Measurements from ENCODE around the gene ASB14. TPM values are rescaled to one million over a fixed set of nuclear protein-coding genes. Genes with fewer than 3 reads are reported as not detected.
A peak's percentile ranks its signal among the peaks of the same experiment; 100 is the strongest.

ASB14 gene
- total RNA-seq, 2 experiments from 2014 or later: not detected

- CTCF ChIA-PET: no interaction called here
- Mint-ChIP-seq H3K4me3 (no peak overlapping the region), H3K36me3 (ENCODE audit: low read depth) (peaks cover 28% of the 10 kb centered on the region), H3K27me3 (no peaks in the 10 kb centered on the region), H3K27ac (no peak overlapping the region), H3K9me3 (no peaks in the 10 kb centered on the region), H3K4me1 (peaks cover 11% of the 10 kb centered on the region)
- no peak for DNase-seq
- POLR2A ChIA-PET: no interaction called here
Observed at GRCh38 chr3:57234613-57235575, 57.6 kb downstream of the ASB14 start.

- no peak for DNase-seq
- H3K36me3 Mint-ChIP-seq (ENCODE audit: low read depth): peaks cover 19% of the 10 kb centered on the region
- H3K9me3 Mint-ChIP-seq: no peaks in the 10 kb centered on the region
- CTCF ChIA-PET: no interaction called here
- no peak overlapping the region for H3K27ac Mint-ChIP-seq
- peaks cover 21% of the 10 kb centered on the region for H3K4me1 Mint-ChIP-seq
- no peak overlapping the region for H3K4me3 Mint-ChIP-seq
- POLR2A ChIA-PET: interaction anchor here (1.0 kb wide), 1 partner anchor 322 kb away, joined by 3 read pairs; the partner anchor contains the start of gene PDE12
- no peaks in the 10 kb centered on the region for H3K27me3 Mint-ChIP-seq
Observed at GRCh38 chr3:57233799-57234198, 58.7 kb downstream of the ASB14 start.

DNA sequence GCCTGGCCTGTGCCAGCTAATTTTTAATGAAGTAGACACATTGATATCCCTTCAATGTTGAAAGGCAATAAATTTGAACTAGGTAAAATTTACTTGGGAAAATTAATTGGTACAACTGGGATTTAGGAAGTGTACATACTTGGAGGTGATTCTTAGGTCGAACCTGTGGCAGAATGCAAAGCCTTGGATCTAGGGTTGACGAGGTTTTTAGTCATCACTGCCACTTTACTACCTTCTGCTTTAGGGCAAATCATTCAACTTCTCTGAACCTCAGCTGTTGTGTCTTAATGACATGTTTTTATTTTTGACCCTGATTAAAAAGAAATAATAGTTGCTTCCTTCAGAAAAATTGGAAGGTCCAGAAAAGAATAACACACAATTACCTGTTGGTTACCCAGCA lies 62.5 kb downstream of the ASB14 start:
- H3K9me3 Mint-ChIP-seq: no peaks in the 10 kb centered on the region
- H3K27me3 Mint-ChIP-seq: no peaks in the 10 kb centered on the region
- H3K4me3 Mint-ChIP-seq: no peak overlapping the region
- no peak for DNase-seq
- ChIA-PET CTCF (no interaction called here), POLR2A (no interaction called here)
- H3K27ac Mint-ChIP-seq: no peak overlapping the region
- peaks cover 36% of the 10 kb centered on the region for H3K4me1 Mint-ChIP-seq
- peaks cover 9% of the 10 kb centered on the region for H3K36me3 Mint-ChIP-seq (ENCODE audit: low read depth)

DNA sequence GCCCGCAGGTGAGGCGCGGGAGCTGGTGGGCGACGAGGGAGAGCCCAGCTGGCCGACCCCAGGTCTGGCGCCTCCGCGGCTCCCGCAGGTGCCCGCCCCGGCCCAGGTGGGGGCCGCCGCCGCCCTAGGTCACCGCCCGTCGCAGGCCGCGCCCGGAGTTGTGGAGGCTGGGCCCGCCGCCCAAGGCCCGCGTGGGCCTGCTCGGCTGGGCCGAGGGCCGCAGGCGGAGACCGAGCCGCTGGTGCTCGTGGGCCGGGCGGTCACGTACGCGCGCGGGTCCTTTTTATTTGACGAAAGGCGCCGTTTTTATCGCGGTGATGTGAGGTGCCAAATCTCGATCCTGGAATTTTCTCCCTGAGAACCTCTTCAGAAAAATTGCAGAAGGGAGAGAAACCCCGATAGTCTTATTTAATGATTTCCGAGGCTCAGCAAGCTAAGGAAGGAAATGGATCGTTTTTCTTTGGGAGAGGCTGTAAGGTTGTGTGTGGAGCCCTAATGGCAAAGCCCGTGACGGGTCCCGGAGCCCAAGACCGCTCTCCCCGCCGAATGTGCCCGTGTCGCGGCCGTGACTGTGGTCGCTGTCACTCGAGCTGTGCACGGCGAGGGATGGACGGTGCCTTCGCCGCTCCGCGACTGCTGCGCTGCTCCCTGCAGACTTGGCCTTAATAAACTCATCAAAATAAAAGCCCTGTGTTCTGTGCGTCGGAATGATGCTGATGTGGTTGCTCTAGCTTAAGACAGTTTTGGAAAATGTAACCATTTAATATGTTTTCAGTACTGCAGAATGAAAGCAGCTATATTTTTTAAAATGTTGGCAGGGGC lies 64.3 kb downstream of the ASB14 start:
- H3K27me3 Mint-ChIP-seq: no peaks in the 10 kb centered on the region

DNA sequence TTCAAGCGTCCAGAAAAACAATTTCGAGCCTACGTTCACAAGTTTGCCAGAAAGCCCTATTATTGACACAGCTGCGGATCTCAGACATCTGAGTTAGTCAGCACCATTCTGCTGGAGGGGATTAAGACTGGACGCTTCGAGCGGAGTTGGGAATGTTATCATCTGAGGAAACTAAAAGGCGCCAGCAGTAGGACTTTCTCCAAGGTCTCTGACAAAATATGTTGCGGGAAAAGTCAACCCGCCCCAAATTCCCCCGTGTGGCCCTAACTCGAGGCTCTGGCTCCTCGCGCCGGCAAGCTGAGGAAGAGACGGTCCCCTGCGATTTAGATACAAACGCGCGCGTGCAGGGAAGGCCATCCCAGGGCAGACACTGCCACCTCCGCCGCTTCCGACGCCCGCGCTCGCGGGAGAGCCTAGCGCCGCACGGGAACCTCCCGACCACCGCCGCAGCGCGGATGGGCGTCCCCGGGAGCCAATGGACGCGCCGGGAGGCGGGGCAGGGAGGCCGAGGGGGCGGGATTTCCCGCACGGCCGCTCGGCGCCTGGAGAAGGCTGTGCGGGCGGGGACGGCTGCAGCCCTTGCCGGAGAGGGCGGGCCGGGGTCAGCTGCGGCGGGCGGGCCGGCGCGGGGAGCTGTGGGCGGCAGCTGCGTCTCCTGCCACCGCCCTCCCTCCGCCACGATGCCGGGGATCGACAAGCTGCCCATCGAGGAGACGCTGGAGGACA lies 65.1 kb downstream of the ASB14 start, which contains the start of gene APPL1:
APPL1 (plus strand) TSS at position 526 of the 726 bp plus-strand sequence; CDS start at position 681, 155 bp downstream.
- Mint-ChIP-seq H3K27ac (peak within 1 kb of the TSS; percentile 59), H3K36me3 (ENCODE audit: low read depth) (peaks cover 5% of the 10 kb centered on the region), H3K9me3 (no peaks in the 10 kb centered on the region), H3K27me3 (no peaks in the 10 kb centered on the region), H3K4me3 (peak within 1 kb of the TSS; percentile 82), H3K4me1 (peaks cover 34% of the 10 kb centered on the region)
- POLR2A ChIA-PET: interaction anchor here (0.7 to 2.0 kb wide), 11 partner anchors 9 to 534 kb away, joined by 3 to 9 read pairs (median 5); partner anchors contain the start of genes ARF4, PDE12 and SLMAP
- peak; percentile 91 for DNase-seq
- CTCF ChIA-PET: interaction anchor here (1.0 to 1.8 kb wide), 2 partner anchors 57 to 528 kb away, joined by 3 to 7 read pairs; partner anchors contain the start of gene SLMAP

More for the DNA sequence above, 64.3 kb downstream of the ASB14 start:
- Mint-ChIP-seq H3K4me3 (peak overlapping the region; percentile 77), H3K9me3 (no peaks in the 10 kb centered on the region), H3K4me1 (peaks cover 35% of the 10 kb centered on the region), H3K27ac (peak overlapping the region; percentile 52), H3K36me3 (ENCODE audit: low read depth) (peaks cover 6% of the 10 kb centered on the region)
- POLR2A ChIA-PET: interaction anchor here (0.7 to 2.0 kb wide), 12 partner anchors 8 to 546 kb away, joined by 3 to 9 read pairs (median 5); partner anchors contain the start of genes DENND6A, PDE12, SLMAP and TASOR
- peak; percentile 48 for DNase-seq
- CTCF ChIA-PET: interaction anchor here (0.5 to 1.8 kb wide), 5 partner anchors 32 to 528 kb away, joined by 3 to 7 read pairs (median 3); partner anchors contain the start of gene SLMAP

DNA sequence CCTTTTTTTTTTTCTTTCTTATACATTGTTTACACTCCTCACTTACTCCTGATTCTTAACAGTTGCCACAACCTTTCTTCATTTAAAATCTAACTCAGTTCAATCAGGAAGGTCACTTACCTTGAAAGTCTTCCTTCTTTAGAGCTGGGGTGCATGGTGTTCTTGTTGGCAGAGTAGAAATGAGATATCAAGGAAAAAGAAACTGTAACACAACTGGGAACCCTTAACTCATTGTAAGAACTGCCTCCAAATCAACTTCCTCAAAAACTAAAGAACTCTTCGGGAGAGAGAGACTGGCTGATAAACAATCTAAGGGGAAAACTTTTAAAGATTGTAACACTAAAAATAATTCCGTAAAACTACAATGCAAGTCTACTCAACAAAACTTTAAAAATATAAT lies 66.3 kb downstream of the ASB14 start:
- POLR2A ChIA-PET: interaction anchor here (0.9 kb wide), 1 partner anchor 334 kb away, joined by 3 read pairs; no protein-coding TSS in a partner anchor
- H3K27me3 Mint-ChIP-seq: no peaks in the 10 kb centered on the region
- H3K36me3 Mint-ChIP-seq (ENCODE audit: low read depth): peaks cover 3% of the 10 kb centered on the region
- CTCF ChIA-PET: no interaction called here
- H3K4me1 Mint-ChIP-seq: peaks cover 31% of the 10 kb centered on the region
- no peak for DNase-seq
- H3K4me3 Mint-ChIP-seq: no peak overlapping the region
- no peak overlapping the region for H3K27ac Mint-ChIP-seq
- H3K9me3 Mint-ChIP-seq: no peaks in the 10 kb centered on the region

GRCh38 chr3:57224856-57225255 lies 67.6 kb downstream of the ASB14 start:
- Mint-ChIP-seq H3K4me1 (peaks cover 25% of the 10 kb centered on the region), H3K27ac (no peak overlapping the region), H3K36me3 (ENCODE audit: low read depth) (no peaks in the 10 kb centered on the region), H3K27me3 (no peaks in the 10 kb centered on the region), H3K4me3 (no peak overlapping the region), H3K9me3 (no peaks in the 10 kb centered on the region)
- POLR2A ChIA-PET: no interaction called here
- CTCF ChIA-PET: no interaction called here
- DNase-seq: no peak

GRCh38 chr3:57221883-57222282 lies 70.6 kb downstream of the ASB14 start:
- no peak for DNase-seq
- ChIA-PET POLR2A (no interaction called here), CTCF (no interaction called here)
- Mint-ChIP-seq H3K36me3 (ENCODE audit: low read depth) (no peaks in the 10 kb centered on the region), H3K4me1 (peaks cover 7% of the 10 kb centered on the region), H3K27me3 (peaks cover 4% of the 10 kb centered on the region), H3K27ac (no peak overlapping the region), H3K9me3 (no peaks in the 10 kb centered on the region), H3K4me3 (no peak overlapping the region)

Other genes starting within 250 kb of the ASB14 start
- gene SPATA12, start 232.0 kb downstream of the ASB14 start, total RNA-seq: not detected
- under 1 TPM in 1 of 2 experiments, not detected in 1; 0.05 TPM for gene IL17RD, start 127.3 kb downstream of the ASB14 start, total RNA-seq
- under 1 TPM; 0.23 to 0.98 TPM for gene HESX1, start 92.7 kb downstream of the ASB14 start, total RNA-seq
- 10 to 100 TPM; 32.5 to 33.2 TPM for gene APPL1, start 65.0 kb downstream of the ASB14 start, total RNA-seq